IMR-90 (cell line): ENCODE results near the gene SAYSD1. TPM values are rescaled to one million over a fixed set of nuclear protein-coding genes. Genes with fewer than 3 reads are reported as not detected.

Experiments used
- ATAC-seq: fragments of 200-7000 bp; cut with Tn5 transposase; 2 replicates; pipeline ENCODE4 v1.9.1; 2020; ENCODE audit warnings: low read depth, mild to moderate bottlenecking, moderate library complexity
- BruUV-seq: library from RNA; stranded (reverse); fragments of 400-500 nt; replicated peaks from 2 replicates; lab custom pipeline; 2021; lab: Mats Ljungman, UMichigan
- CTCF ChIA-PET: fragments of 300-600 bp; formaldehyde crosslinking; extraction: SDS; loops from one replicate; lab custom pipeline; 2021; ENCODE audit warnings: antibody characterized with exemption; lab: Yijun Ruan, JAX
- POLR2A ChIA-PET: fragments of 300-600 bp; sonication (Branson Sonifier 250); formaldehyde crosslinking; loops from one replicate; lab custom pipeline; 2022; ENCODE audit warnings: antibody characterized with exemption; ENCODE audit not compliant: unreplicated experiment; lab: Charles Lee
- DNase-seq: peaks from one replicate; pipeline ENCODE4 v3.0.0; 2013
- H2AFZ ChIP-seq: replicated peaks from 2 replicates; pipeline ENCODE3; 2013; ENCODE audit warnings: low read length, mild to moderate bottlenecking; ENCODE audit not compliant: poor library complexity
- H2AK5ac ChIP-seq: 2 replicates; pipeline ENCODE4 v1.6.1; 2013; ENCODE audit warnings: low read depth, low read length, inconsistent platforms
- H2AK9ac ChIP-seq: replicated peaks from 2 replicates; pipeline ENCODE3; 2013; ENCODE audit warnings: mild to moderate bottlenecking, low read depth, low read length, moderate library complexity; ENCODE audit not compliant: poor library complexity
- H2BK120ac ChIP-seq: 2 replicates; pipeline ENCODE4 v1.6.1; 2013; ENCODE audit warnings: low read depth, low read length, inconsistent platforms
- H2BK15ac ChIP-seq: 3 replicates; pipeline ENCODE4 v1.6.1; 2013; ENCODE audit warnings: low read depth, low read length, inconsistent platforms
- H2BK20ac ChIP-seq: 2 replicates; pipeline ENCODE4 v1.6.1; 2013; ENCODE audit warnings: low read depth, mild to moderate bottlenecking, inconsistent platforms, low read length, moderate library complexity
- H2BK5ac ChIP-seq: 2 replicates; pipeline ENCODE4 v1.6.1; 2013; ENCODE audit warnings: mild to moderate bottlenecking, low read depth, low read length, inconsistent platforms; ENCODE audit not compliant: poor library complexity, severe bottlenecking
- H3K14ac ChIP-seq: replicated peaks from 2 replicates; pipeline ENCODE4 v1.6.1; 2013; ENCODE audit warnings: low read depth, low read length, inconsistent platforms
- H3K18ac ChIP-seq: 2 replicates; pipeline ENCODE4 v1.6.1; 2013; ENCODE audit warnings: low read depth, low read length, control low read depth
- H3K23ac ChIP-seq: 2 replicates; pipeline ENCODE4 v1.6.1; 2013; ENCODE audit warnings: low read depth, low read length, inconsistent platforms
- H3K27ac ChIP-seq: 2 replicates; pipeline ENCODE4 v1.5.1; 2013; ENCODE audit warnings: mild to moderate bottlenecking, control low read depth, low read length; ENCODE audit not compliant: insufficient read depth
- H3K27me3 ChIP-seq: 2 replicates; pipeline ENCODE4 v1.6.1; 2013; ENCODE audit warnings: low read length; ENCODE audit not compliant: control insufficient read depth, insufficient read depth
- H3K36me3 ChIP-seq: 2 replicates; pipeline ENCODE4 v1.6.1; 2013; ENCODE audit warnings: low read length, mixed read lengths; ENCODE audit not compliant: control insufficient read depth, insufficient read depth
- H3K4ac ChIP-seq: 2 replicates; pipeline ENCODE4 v1.6.1; 2013; ENCODE audit warnings: low read depth, low read length, inconsistent platforms
- H3K4me1 ChIP-seq: 2 replicates; pipeline ENCODE4 v1.6.1; 2013; ENCODE audit warnings: low read length, mixed read lengths; ENCODE audit not compliant: control insufficient read depth, insufficient read depth
- H3K4me2 ChIP-seq: 2 replicates; pipeline ENCODE4 v1.6.1; 2013; ENCODE audit warnings: low read depth, mild to moderate bottlenecking, control low read depth, low read length, moderate library complexity
- H3K4me3 ChIP-seq: 2 replicates; pipeline ENCODE4 v1.5.1; 2013; ENCODE audit warnings: low read depth, mild to moderate bottlenecking, control low read depth, low read length, moderate library complexity; ENCODE audit not compliant: insufficient read depth
- H3K56ac ChIP-seq: 2 replicates; pipeline ENCODE4 v1.6.1; 2013; ENCODE audit warnings: low read length, inconsistent platforms; ENCODE audit not compliant: insufficient read depth; ENCODE audit errors: extremely low read depth
- H3K79me1 ChIP-seq, 2 experiments: 2 replicates each; pipeline ENCODE4 v1.6.1; 2013; ENCODE audit warnings: low read length in 2 of 2, inconsistent platforms in 1 of 2, low read depth in 1 of 2
- H3K9ac ChIP-seq: 2 replicates; pipeline ENCODE4 v1.6.1; 2013; ENCODE audit warnings: low read depth, low read length, control low read depth
- H3K9me1 ChIP-seq: 2 replicates; pipeline ENCODE4 v1.6.1; 2013; ENCODE audit warnings: low read length, inconsistent platforms; ENCODE audit not compliant: insufficient read depth
- H3K9me3 ChIP-seq: 2 replicates; pipeline ENCODE4 v1.6.1; 2013; ENCODE audit warnings: low read length; ENCODE audit not compliant: control insufficient read depth, insufficient read depth
- H4K20me1 ChIP-seq: 2 replicates; pipeline ENCODE4 v1.6.1; 2013; ENCODE audit warnings: low read length, inconsistent platforms; ENCODE audit not compliant: insufficient read depth
- H4K5ac ChIP-seq: 2 replicates; pipeline ENCODE4 v1.6.1; 2013; ENCODE audit warnings: mild to moderate bottlenecking, low read depth, low read length, control low read depth
- H4K8ac ChIP-seq, 2 experiments: 2 replicates each; pipeline ENCODE4 v1.6.1; 2013; ENCODE audit warnings: low read depth in 2 of 2, low read length in 2 of 2, control low read depth in 1 of 2, inconsistent platforms in 1 of 2
- H4K91ac ChIP-seq: 2 replicates; pipeline ENCODE4 v1.6.1; 2013; ENCODE audit warnings: low read depth, low read length, inconsistent platforms; ENCODE audit not compliant: insufficient read depth
- CEBPB ChIP-seq: IDR thresholded peaks from 2 replicates; pipeline ENCODE4 v1.6.1; 2012; ENCODE audit warnings: low read depth, low read length, improper control_type of control experiment
- CHD1 ChIP-seq: IDR thresholded peaks from 2 replicates; pipeline ENCODE4 v1.6.1; 2012; ENCODE audit warnings: low read depth, low read length, improper control_type of control experiment
- FOS ChIP-seq: fragments of 150-350 bp; IDR thresholded peaks from 2 replicates; pipeline ENCODE4 v1.6.1; 2016; ENCODE audit warnings: low read depth, low read length
- MAZ ChIP-seq: IDR thresholded peaks from 2 replicates; pipeline ENCODE4 v1.6.1; 2012; ENCODE audit warnings: low read depth, mild to moderate bottlenecking, low read length, improper control_type of control experiment, moderate library complexity, borderline replicate concordance
- POLR2A ChIP-seq: IDR thresholded peaks from 2 replicates; pipeline ENCODE4 v1.6.1; 2012; ENCODE audit warnings: mild to moderate bottlenecking, low read depth, low read length
- RAD21 ChIP-seq: IDR thresholded peaks from 2 replicates; pipeline ENCODE4 v1.6.1; 2012; ENCODE audit warnings: low read length, improper control_type of control experiment
- RFX5 ChIP-seq: IDR thresholded peaks from 2 replicates; pipeline ENCODE4 v1.8.0; 2012; ENCODE audit warnings: low read depth, mild to moderate bottlenecking, low read length, moderate library complexity
- WGBS, 2 experiments: methylation state at CpG; one replicate each; pipeline versions ENCODE4 v1.1.5 to v1.1.7; 2013; ENCODE audit warnings: missing lambda C conversion rate in 2 of 2; ENCODE audit not compliant: insufficient read length in 1 of 2; ENCODE audit errors: extremely low coverage in 2 of 2; 5-methylcytosine and 5-hydroxymethylcytosine counted together
- dilution Hi-C: fragments of 300-500 bp; cut with HindIII; formaldehyde crosslinking; loops from one replicate; pipeline ENCODE4 v1.14.3; 2018; ENCODE audit warnings: low sequenced_read_pairs; ENCODE audit not compliant: unreplicated experiment
- in situ Hi-C: fragments of 300-500 bp; cut with MboI; formaldehyde crosslinking; loops from 3 replicates; pipeline ENCODE4 v1.14.3; 2019; ENCODE audit warnings: low sequenced_read_pairs, inconsistent platforms, mixed read lengths
- intact Hi-C: fragments of 100-400 bp; cut with micrococcal nuclease; formaldehyde crosslinking; loops from 2 replicates; pipeline ENCODE4 v1.10.0; 2022
- polyA plus RNA-seq, 3 experiments: library from polyadenylated mRNA; depleted of rRNA; stranded (reverse); fragments of >200 nt; gene quantifications; 2 replicates each; pipeline ENCODE4 v1.2.3, GENCODE V29; 2012; ENCODE audit warnings: low replicate concordance in 1 of 3
- total RNA-seq: library from RNA; depleted of rRNA; stranded (reverse); fragments of >200 nt; gene quantifications from 2 replicates; pipeline ENCODE4 v1.2.3, GENCODE V29; 2012
- TF ChIP-seq, protein P1 (sequence below): conservative IDR thresholded peaks from 2 replicates; pipeline ENCODE4 v1.5.1; 2012; ENCODE audit warnings: mild to moderate bottlenecking, low read depth, low read length, improper control_type of control experiment
- TF ChIP-seq, protein P2 (sequence below): fragments of 150-350 bp; IDR thresholded peaks from 2 replicates; pipeline ENCODE4 v1.6.1; 2017; ENCODE audit warnings: mild to moderate bottlenecking, antibody characterized with exemption, low read length, low read depth

Gene SAYSD1
- total and polyA plus RNA-seq, 2 of the 4 experiments (the other 2 are of a cell fraction) = 5.7 to 5.9 TPM

DNA sequence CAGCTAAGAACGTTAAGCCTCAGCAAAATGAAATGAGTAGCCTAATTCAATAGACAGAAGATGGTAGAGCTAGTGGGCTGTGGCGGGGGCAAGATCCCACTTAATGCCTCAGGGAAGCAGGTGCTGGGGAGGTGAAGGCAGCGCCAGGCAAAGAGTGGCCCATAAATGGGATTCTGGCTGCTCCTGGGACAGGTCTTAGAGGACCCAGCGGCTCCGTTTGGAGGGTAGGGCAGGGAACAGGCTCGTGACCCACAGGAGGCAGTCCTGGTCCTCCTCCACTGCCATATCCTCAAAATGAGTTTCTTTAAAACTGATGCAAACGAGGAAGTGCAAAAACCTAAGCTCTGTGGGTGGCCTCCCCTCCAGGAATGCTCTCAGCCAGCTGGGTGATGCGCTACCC, 32.7 kb downstream of the SAYSD1 start:
- no peak for DNase-seq
- BruUV-seq = no TSS peak

More for the DNA sequence above, 32.7 kb downstream of the SAYSD1 start:
- Histone ChIP-seq H2BK120ac (no peak overlapping the region), H2AFZ (no peak overlapping the region), H3K27ac (no peak overlapping the region), H4K91ac (no peak overlapping the region), H3K9me1 (no peaks in the 10 kb centered on the region), H3K56ac (no peak overlapping the region), H3K4me1 (no peaks in the 10 kb centered on the region), H2BK20ac (no peak overlapping the region), H2BK15ac (no peak overlapping the region), H3K18ac (no peak overlapping the region), H4K5ac (no peak overlapping the region), H4K20me1 (no peaks in the 10 kb centered on the region), H3K27me3 (peaks cover 4% of the 10 kb centered on the region; the same call in 1 of the 2 replicates), H3K9ac (no peak overlapping the region), H4K8ac (no peak overlapping the region), H3K36me3 (no peaks in the 10 kb centered on the region), H3K23ac (no peak overlapping the region), H2BK5ac (no peak overlapping the region), H3K4me3 (no peak overlapping the region), H3K4me2 (no peak overlapping the region), H2AK9ac (no peak overlapping the region), H3K4ac (no peak overlapping the region), H3K79me1 (no peaks in the 10 kb centered on the region), H2AK5ac (no peak overlapping the region), H3K9me3 (no peaks in the 10 kb centered on the region), H3K14ac (no peak overlapping the region)
- TF ChIP-seq POLR2A (no peak), FOS (no peak), RAD21 (no peak), MAZ (no peak), CHD1 (no peak), RFX5 (no peak), CEBPB (no peak)
- TF ChIP-seq, protein P1, sequence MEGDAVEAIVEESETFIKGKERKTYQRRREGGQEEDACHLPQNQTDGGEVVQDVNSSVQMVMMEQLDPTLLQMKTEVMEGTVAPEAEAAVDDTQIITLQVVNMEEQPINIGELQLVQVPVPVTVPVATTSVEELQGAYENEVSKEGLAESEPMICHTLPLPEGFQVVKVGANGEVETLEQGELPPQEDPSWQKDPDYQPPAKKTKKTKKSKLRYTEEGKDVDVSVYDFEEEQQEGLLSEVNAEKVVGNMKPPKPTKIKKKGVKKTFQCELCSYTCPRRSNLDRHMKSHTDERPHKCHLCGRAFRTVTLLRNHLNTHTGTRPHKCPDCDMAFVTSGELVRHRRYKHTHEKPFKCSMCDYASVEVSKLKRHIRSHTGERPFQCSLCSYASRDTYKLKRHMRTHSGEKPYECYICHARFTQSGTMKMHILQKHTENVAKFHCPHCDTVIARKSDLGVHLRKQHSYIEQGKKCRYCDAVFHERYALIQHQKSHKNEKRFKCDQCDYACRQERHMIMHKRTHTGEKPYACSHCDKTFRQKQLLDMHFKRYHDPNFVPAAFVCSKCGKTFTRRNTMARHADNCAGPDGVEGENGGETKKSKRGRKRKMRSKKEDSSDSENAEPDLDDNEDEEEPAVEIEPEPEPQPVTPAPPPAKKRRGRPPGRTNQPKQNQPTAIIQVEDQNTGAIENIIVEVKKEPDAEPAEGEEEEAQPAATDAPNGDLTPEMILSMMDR = no peak
- TF ChIP-seq, protein P2, sequence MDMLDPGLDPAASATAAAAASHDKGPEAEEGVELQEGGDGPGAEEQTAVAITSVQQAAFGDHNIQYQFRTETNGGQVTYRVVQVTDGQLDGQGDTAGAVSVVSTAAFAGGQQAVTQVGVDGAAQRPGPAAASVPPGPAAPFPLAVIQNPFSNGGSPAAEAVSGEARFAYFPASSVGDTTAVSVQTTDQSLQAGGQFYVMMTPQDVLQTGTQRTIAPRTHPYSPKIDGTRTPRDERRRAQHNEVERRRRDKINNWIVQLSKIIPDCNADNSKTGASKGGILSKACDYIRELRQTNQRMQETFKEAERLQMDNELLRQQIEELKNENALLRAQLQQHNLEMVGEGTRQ = no peak
- WGBS, 2 experiments = 0% methylated on average over 1 of the region's 8 CpGs; no CpG with 5 or more reads in 1 of the 2 experiments
- in situ Hi-C loops = no loop called here
- POLR2A ChIA-PET = no interaction called here
- dilution Hi-C loops = no loop called here
- intact Hi-C loops = no loop called here
- CTCF ChIA-PET = no interaction called here
- no peak for ATAC-seq
